ENCODE data around the gene PAX7.
"Not testable (repeated sequence)": the region's sequence is repeated elsewhere in the genome, so short reads cannot be mapped to it uniquely, and the experiment has no call there.

PAX7 gene

GRCh38 chr1:18667333-18667732, 36.7 kb downstream of the PAX7 start:
- DNase-seq = no peak

- DNase-seq = no peak
These were observed 37.4 kb downstream of the PAX7 start for GRCh38 chr1:18668046-18668445.

GRCh38 chr1:18668750-18669404, 38.2 kb downstream of the PAX7 start:
- DNase-seq = no peak

GRCh38 chr1:18670121-18670867, 39.6 kb downstream of the PAX7 start:
- DNase-seq = no peak

- no peak for DNase-seq
These were observed 40.2 kb downstream of the PAX7 start for GRCh38 chr1:18670868-18671225.

GRCh38 chr1:18673976-18674375, 43.3 kb downstream of the PAX7 start:
- no peak for DNase-seq

- no peak for DNase-seq
These were observed 45.7 kb downstream of the PAX7 start for GRCh38 chr1:18676332-18676781.

- DNase-seq = peak; percentile 51
These were observed 50.8 kb downstream of the PAX7 start for GRCh38 chr1:18681423-18681835.

- no peak for DNase-seq
These were observed 51.7 kb downstream of the PAX7 start for GRCh38 chr1:18682375-18682774.

- no peak for DNase-seq
These were observed 53.7 kb downstream of the PAX7 start for GRCh38 chr1:18684303-18684702.

GRCh38 chr1:18686540-18686939, 55.9 kb downstream of the PAX7 start:
- no peak for DNase-seq

GRCh38 chr1:18687273-18687672, 56.6 kb downstream of the PAX7 start:
- DNase-seq = no peak

GRCh38 chr1:18691648-18692047, 61.0 kb downstream of the PAX7 start:
- DNase-seq = no peak

- DNase-seq = no peak
These were observed 62.8 kb downstream of the PAX7 start for GRCh38 chr1:18693256-18694098.

- not testable (repeated sequence) for DNase-seq
These were observed 63.6 kb downstream of the PAX7 start for GRCh38 chr1:18694289-18694688.

GRCh38 chr1:18697541-18697940, 66.9 kb downstream of the PAX7 start:
- no peak for DNase-seq

GRCh38 chr1:18700530-18700929, 69.9 kb downstream of the PAX7 start:
- no peak for DNase-seq

GRCh38 chr1:18701183-18701582, 70.5 kb downstream of the PAX7 start:
- no peak for DNase-seq

- no peak for DNase-seq
These were observed 72.5 kb downstream of the PAX7 start for GRCh38 chr1:18703041-18703621.

GRCh38 chr1:18705811-18706210, 75.2 kb downstream of the PAX7 start:
- no peak for DNase-seq

GRCh38 chr1:18707696-18708257, 77.1 kb downstream of the PAX7 start:
- no peak for DNase-seq

- no peak for DNase-seq
These were observed 79.4 kb downstream of the PAX7 start for GRCh38 chr1:18710002-18710401.

GRCh38 chr1:18711003-18711402, 80.4 kb downstream of the PAX7 start:
- no peak for DNase-seq
